ENCODE results near the gene PRR14.

PRR14 gene

DNA sequence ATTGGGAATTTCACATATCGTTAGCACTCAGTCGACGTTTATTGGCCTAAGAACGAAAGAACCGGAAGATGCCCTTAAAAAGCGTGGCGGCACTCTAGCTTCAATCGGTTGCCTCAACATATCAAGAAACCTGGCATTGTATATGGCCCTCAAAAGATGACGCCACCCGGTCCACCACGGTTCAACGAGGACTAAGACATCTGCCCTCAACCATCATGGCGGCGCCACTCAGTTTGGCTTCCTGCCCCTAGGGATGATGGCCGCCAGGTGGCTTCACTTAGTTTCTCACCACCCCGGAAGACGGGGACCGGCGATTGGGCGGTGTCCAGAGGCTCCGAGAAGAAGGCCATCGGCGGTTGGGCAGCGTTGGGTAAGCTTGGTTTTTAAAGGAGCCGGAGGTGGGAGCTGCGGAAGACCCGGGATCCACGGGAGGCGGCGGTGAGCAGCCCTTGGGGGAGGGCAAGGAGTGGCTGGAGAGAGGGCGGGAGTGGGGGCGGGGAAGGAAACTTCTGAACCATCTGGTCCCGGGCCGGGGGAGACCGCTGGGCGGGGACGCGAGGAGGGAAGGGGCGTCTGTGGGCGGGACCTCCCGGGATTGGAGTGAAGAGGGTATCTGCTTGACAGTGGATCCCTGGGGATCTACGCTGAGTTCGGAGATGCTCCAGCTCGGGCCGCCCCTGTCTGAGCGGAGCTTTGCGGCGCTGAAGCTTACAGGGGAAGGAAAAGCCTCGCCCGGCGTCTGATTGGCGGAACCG, at the start of gene PRR14:
PRR14 (plus strand) TSS at position 592 of the 755 bp plus-strand sequence. CDS start 686 bp downstream, outside the sequence.
- peak; percentile 100 for DNase-seq
- H3K9me3 ChIP-seq: no peaks in the 10 kb centered on the region
- TF ChIP-seq, protein P1, sequence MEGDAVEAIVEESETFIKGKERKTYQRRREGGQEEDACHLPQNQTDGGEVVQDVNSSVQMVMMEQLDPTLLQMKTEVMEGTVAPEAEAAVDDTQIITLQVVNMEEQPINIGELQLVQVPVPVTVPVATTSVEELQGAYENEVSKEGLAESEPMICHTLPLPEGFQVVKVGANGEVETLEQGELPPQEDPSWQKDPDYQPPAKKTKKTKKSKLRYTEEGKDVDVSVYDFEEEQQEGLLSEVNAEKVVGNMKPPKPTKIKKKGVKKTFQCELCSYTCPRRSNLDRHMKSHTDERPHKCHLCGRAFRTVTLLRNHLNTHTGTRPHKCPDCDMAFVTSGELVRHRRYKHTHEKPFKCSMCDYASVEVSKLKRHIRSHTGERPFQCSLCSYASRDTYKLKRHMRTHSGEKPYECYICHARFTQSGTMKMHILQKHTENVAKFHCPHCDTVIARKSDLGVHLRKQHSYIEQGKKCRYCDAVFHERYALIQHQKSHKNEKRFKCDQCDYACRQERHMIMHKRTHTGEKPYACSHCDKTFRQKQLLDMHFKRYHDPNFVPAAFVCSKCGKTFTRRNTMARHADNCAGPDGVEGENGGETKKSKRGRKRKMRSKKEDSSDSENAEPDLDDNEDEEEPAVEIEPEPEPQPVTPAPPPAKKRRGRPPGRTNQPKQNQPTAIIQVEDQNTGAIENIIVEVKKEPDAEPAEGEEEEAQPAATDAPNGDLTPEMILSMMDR (IDR thresholded peaks at IDR 0.05): peak; percentile 38 to 63
- peaks cover 30 to 33% (median 31%) of the 10 kb centered on the region in 3 donors for H3K36me3 ChIP-seq
- H3K27ac ChIP-seq: peak within 1 kb of the TSS; percentile 92 to 94
- peaks cover 0 to 30% (median 17%) of the 10 kb centered on the region in 4 donors for H3K4me1 ChIP-seq
- peak within 1 kb of the TSS; percentile 71 to 99 for H3K4me3 ChIP-seq
- H3K27me3 ChIP-seq: no peaks in the 10 kb centered on the region
- intact Hi-C loops (cut with DNase I; ENCODE audit: low total_unique reads): no loop called here

DNA sequence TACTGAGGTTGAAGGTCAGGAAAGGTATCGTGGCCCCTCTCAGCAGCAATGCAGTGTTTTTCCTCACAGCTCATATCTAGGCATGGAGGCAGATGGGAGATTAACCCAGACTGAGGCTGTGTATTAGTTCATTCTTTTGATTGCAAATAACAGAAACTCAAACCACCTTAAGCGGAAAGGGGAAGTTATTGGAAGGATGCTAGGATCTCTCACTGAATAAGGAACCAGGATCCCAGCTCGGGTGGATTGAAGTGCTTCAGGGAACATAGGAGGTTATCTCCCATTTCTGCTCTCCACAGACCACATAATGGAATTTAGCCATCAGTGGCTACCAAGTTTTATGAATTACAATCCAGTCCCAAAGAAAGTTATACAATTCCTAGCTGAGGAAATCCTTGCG, 48.8 kb upstream of the PRR14 start:
- no peak for DNase-seq
- H3K27ac ChIP-seq: no peak overlapping the region
- no peaks in the 10 kb centered on the region for H3K9me3 ChIP-seq
- H3K4me1 ChIP-seq: no peaks in the 10 kb centered on the region
- H3K27me3 ChIP-seq: no peaks in the 10 kb centered on the region
- intact Hi-C loops (cut with DNase I; ENCODE audit: low total_unique reads): no loop called here
- no peak overlapping the region for H3K4me3 ChIP-seq
- H3K36me3 ChIP-seq: peaks cover 27 to 52% (median 34%) of the 10 kb centered on the region in 3 donors
- TF ChIP-seq, protein P1 (IDR thresholded peaks at IDR 0.05): no peak

DNA sequence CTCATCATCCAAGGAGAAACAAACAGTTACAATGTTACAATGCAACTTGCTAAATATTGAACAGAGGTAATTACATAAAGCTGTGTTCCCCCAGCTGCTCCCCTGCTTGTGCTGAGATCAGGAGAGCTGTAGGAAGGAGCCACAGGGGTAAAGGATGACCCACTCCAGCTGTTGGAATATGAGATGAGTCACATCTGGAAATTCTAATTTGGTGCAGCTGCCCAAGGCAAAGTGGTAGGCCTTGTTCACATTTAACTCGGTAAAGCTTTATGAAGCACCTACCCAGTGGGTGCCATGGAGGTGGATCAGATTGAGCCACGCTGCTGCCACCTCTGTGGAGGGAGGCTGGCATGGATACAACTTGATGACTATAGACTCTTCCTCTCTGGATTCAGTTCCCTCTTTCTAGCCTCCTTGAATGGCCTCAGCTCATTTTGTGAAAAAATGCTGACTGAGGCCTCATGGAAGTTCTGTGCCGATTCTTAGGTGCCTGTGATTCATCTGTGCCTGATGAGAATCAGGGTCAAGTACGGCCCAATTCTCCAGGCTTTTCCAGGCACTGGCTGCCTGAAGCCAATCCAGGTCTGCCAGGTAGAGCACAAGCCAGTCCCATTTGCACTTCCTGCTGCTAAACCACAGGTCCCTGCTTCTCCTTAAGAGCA, 48.0 kb upstream of the PRR14 start:
- no peak for DNase-seq

DNA sequence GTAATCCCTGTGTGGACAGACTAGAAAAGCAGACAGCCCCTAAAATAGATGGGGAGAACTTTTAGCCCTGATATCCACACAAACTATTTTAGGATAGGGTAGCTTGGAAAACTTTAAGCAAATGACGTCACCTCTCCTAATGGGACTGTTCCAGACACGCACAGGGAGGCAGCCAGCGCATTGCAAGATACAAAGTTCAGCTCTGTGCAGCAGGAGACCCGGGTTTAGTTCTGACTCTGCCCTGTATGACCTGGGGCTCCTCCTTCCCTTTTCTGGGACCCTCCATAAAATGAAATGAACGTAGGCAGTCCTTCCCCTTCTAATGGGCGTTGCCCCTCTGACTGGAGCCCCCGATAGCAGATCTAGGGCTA, 46.8 kb upstream of the PRR14 start:
- H3K4me3 ChIP-seq: no peak overlapping the region
- peaks cover 0 to 15% (median 5%) of the 10 kb centered on the region in 4 donors for H3K4me1 ChIP-seq
- peaks cover 31 to 64% (median 46%) of the 10 kb centered on the region in 3 donors for H3K36me3 ChIP-seq
- TF ChIP-seq, protein P1 (IDR thresholded peaks at IDR 0.05): no peak
- intact Hi-C loops (cut with DNase I; ENCODE audit: low total_unique reads): no loop called here
- DNase-seq: no peak
- no peaks in the 10 kb centered on the region for H3K9me3 ChIP-seq
- no peak overlapping the region for H3K27ac ChIP-seq
- no peaks in the 10 kb centered on the region for H3K27me3 ChIP-seq

More for the DNA sequence above, 48.0 kb upstream of the PRR14 start:
- H3K36me3 ChIP-seq: peaks cover 27 to 60% (median 42%) of the 10 kb centered on the region in 3 donors
- no peaks in the 10 kb centered on the region for H3K9me3 ChIP-seq
- no peak overlapping the region for H3K27ac ChIP-seq
- intact Hi-C loops (cut with DNase I; ENCODE audit: low total_unique reads): no loop called here
- no peaks in the 10 kb centered on the region for H3K27me3 ChIP-seq
- TF ChIP-seq, protein P1 (IDR thresholded peaks at IDR 0.05): no peak
- peaks cover 0 to 4% (median 0%) of the 10 kb centered on the region in 4 donors for H3K4me1 ChIP-seq
- H3K4me3 ChIP-seq: no peak overlapping the region

DNA sequence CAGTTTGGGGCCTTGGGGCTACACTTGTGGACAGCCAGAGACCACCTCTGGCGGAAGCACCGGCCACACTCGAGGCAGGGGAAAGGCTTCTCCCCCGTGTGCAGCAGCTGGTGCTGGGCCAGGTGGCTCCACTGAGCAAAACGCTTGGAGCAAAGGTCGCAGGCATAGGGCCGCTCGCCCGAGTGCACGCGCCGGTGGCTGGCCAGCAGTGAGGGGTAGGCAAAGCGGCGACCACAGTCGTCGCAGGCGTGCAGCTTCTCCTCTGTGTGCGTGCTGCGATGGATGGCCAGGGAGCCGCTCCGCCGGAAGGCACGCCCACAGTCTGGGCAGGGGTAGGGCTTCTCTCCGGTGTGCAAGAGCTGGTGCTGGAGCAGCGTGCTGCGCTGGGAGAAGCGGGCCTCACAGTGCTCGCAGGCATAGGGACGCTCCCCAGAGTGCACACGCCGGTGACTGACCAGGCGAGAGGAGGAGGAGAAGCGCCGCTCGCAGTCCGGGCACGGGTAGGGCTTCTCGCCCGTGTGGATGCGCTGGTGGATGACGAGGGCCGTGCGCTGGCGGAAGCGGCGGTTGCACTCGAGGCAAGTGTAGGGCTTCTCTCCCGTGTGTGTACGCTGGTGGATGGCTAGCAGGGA, 46.3 kb upstream of the PRR14 start:
- H3K27me3 ChIP-seq: no peaks in the 10 kb centered on the region
- TF ChIP-seq, protein P1 (IDR thresholded peaks at IDR 0.05): no peak
- no peak for DNase-seq
- H3K9me3 ChIP-seq: no peaks in the 10 kb centered on the region
- no peak overlapping the region for H3K27ac ChIP-seq
- H3K4me3 ChIP-seq: no peak overlapping the region
- peaks cover 0 to 20% (median 7%) of the 10 kb centered on the region in 4 donors for H3K4me1 ChIP-seq
- intact Hi-C loops (cut with DNase I; ENCODE audit: low total_unique reads): no loop called here
- H3K36me3 ChIP-seq: peaks cover 31 to 64% (median 46%) of the 10 kb centered on the region in 3 donors
